Stimulated activated naive B cell treated with anti-CD40 and anti-IgM and Interleukin-4, amounts not matched to agents 10 μg/mL and 1 μg/mL and 100 μg/mL, for 72 hours (primary cell): ENCODE results near the gene ANKRD22.
"Not testable (repeated sequence)": the region's sequence is repeated elsewhere in the genome, so short reads cannot be mapped to it uniquely, and the experiment has no call there.

Experiments used
- ATAC-seq, 2 donors: fragments of 150-1000 bp; cut with Tn5 transposase; replicated peaks; 2 replicates each; pipeline ENCODE4 v1.10.0; 2021; ENCODE audit warnings: moderate library complexity in 1 of 2
- DNase-seq: peaks from one replicate; pipeline ENCODE4 v3.0.0; 2021
- H3K27ac Mint-ChIP-seq: one replicate; pipeline ENCODE4 v1.8.0; 2022; ENCODE audit warnings: mild to moderate bottlenecking, mixed read lengths
- H3K27me3 Mint-ChIP-seq, 2 donors: one replicate each; pipeline ENCODE4 v1.8.0; 2022; ENCODE audit warnings: mixed read lengths in 2 of 2
- H3K36me3 Mint-ChIP-seq, 2 donors: one replicate each; pipeline ENCODE4 v1.8.0; 2022; ENCODE audit warnings: mixed read lengths in 2 of 2, mild to moderate bottlenecking in 1 of 2
- H3K4me1 Mint-ChIP-seq, 2 donors: one replicate each; pipeline ENCODE4 v1.8.0; 2022; ENCODE audit warnings: mixed read lengths in 2 of 2, mild to moderate bottlenecking in 1 of 2
- H3K4me3 Mint-ChIP-seq, 2 donors: one replicate each; pipeline ENCODE4 v1.8.0; 2022; ENCODE audit warnings: mild to moderate bottlenecking in 2 of 2, mixed read lengths in 2 of 2, moderate library complexity in 1 of 2
- H3K9me3 Mint-ChIP-seq, 2 donors: one replicate each; pipeline ENCODE4 v1.8.0; 2022; ENCODE audit warnings: mixed read lengths in 2 of 2, mild to moderate bottlenecking in 1 of 2

The ANKRD22 gene

DNA sequence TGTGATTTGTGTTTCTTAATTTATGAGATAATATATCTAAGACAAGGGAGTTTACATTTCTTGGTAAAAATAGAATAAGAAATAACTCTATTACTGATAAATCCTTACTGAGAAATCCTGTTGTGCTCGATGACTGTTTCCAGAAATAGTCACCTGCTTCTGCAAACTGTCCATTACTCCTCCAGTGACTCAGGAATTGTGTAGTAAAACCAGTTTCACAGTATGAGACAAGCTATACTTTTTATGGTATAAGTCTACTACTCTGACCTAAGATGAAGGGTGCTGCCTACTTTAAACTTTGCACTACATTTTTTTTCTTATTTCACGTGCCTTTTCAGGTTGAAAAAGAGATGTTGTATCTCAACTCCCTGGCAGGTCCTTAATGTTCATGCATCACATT lies 6.8 kb upstream of the ANKRD22 start:
- no peaks in the 10 kb centered on the region for H3K36me3 Mint-ChIP-seq
- no peaks in the 10 kb centered on the region for H3K27me3 Mint-ChIP-seq
- ATAC-seq (no peak), DNase-seq (no peak)
- no peaks in the 10 kb centered on the region for H3K9me3 Mint-ChIP-seq
- no peak overlapping the region for H3K27ac Mint-ChIP-seq
- peaks cover 0 to under 1% of the 10 kb centered on the region in 2 donors for H3K4me1 Mint-ChIP-seq
- no peak overlapping the region for H3K4me3 Mint-ChIP-seq

DNA sequence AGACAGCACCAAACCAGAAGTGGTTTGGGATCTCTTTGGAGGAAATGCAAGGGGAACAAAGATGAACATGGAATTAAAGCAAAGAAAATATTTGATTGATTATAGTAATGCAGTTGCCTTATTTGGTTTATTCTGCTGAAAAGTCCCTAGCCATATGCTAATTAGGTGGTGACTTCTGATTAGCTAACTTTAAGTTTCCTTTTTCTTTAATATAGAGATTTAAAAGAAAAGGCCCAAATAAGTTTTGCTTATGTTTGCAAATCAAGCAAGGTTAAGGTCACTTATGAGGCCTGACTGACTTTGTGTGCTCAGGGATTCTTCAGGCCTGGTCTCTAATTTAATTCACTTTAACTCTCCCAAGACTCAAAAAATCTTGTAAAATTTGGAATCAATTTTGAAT lies 6.2 kb upstream of the ANKRD22 start:
- Mint-ChIP-seq H3K4me3 (no peak overlapping the region), H3K4me1 (peaks cover 0 to 5% of the 10 kb centered on the region in 2 donors), H3K27ac (no peak overlapping the region), H3K27me3 (no peaks in the 10 kb centered on the region), H3K36me3 (no peaks in the 10 kb centered on the region), H3K9me3 (no peaks in the 10 kb centered on the region)
- no peak for DNase-seq
- ATAC-seq = no peak

GRCh38 chr10:88854684-88855083 lies 3.0 kb upstream of the ANKRD22 start:
- no peak for DNase-seq
- Mint-ChIP-seq H3K27ac (no peak overlapping the region), H3K9me3 (no peaks in the 10 kb centered on the region), H3K4me1 (peaks cover 0 to 5% of the 10 kb centered on the region in 2 donors), H3K4me3 (no peak overlapping the region), H3K36me3 (no peaks in the 10 kb centered on the region), H3K27me3 (no peaks in the 10 kb centered on the region)
- ATAC-seq = no peak

DNA sequence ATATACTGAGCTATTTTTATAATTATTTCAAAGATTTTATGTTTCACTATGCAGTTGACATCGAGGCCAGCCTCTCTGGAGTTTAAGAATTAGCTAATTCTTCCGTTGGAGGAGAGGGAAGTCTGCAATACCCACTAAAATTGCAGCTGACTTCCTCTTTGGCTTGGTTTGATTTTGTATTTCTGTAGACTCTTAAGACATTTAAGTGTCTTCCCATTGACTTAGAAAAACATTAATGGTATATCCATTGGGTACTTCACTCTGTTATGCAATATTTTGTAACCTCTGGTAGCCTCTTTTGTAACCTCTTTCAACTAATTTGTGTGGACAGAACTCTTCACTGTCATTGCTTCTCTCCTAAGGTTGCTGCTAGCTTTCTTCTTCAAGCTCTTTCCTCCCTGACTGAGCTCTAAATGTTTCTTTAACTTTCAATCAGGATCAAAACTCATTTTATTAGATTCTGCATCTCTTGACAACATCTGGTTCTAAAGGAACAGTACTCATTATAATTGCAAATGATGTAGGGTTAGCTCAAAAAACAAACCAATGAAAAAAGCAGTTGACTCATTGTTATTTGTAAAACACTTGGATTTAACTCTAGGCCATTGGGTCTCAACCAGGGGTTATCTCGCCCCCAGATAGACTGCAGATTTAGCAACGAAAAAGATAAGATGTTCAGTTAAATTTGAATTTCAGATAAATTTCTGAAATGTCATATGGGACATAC lies 1.7 kb upstream of the ANKRD22 start:
- Mint-ChIP-seq H3K9me3 (no peaks in the 10 kb centered on the region), H3K4me3 (no peak overlapping the region), H3K27ac (no peak overlapping the region), H3K27me3 (no peaks in the 10 kb centered on the region), H3K4me1 (peaks cover 0 to 9% of the 10 kb centered on the region in 2 donors), H3K36me3 (no peaks in the 10 kb centered on the region)
- DNase-seq (no peak), ATAC-seq (no peak)

DNA sequence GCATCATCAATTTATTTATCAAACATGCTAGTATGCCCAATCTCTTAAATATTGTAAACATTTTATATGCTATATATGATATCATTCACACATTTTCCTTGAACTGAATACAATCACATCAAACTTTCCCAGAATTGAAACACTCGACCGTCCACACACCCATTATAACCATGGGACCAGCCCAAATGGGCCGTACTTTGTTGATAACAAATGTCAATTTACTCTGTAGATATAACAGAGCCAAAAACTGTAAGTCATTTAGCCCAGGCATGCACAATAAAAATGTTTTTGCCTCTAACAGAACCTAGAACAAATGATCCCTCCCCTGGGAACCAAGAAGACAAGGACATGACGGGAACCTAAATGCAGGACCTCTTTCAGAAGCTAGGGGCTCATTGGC lies 683 bp upstream of the ANKRD22 start:
- peaks cover 0 to 10% of the 10 kb centered on the region in 2 donors for H3K4me1 Mint-ChIP-seq
- H3K27me3 Mint-ChIP-seq = no peaks in the 10 kb centered on the region
- DNase-seq (no peak), ATAC-seq (no peak)
- no peak overlapping the region for H3K4me3 Mint-ChIP-seq
- no peaks in the 10 kb centered on the region for H3K9me3 Mint-ChIP-seq
- no peaks in the 10 kb centered on the region for H3K36me3 Mint-ChIP-seq
- H3K27ac Mint-ChIP-seq = no peak overlapping the region

- Mint-ChIP-seq H3K27ac (no peak overlapping the region), H3K9me3 (no peaks in the 10 kb centered on the region), H3K27me3 (no peaks in the 10 kb centered on the region), H3K4me3 (no peak overlapping the region), H3K4me1 (peaks cover 0 to 10% of the 10 kb centered on the region in 2 donors), H3K36me3 (no peaks in the 10 kb centered on the region)
- DNase-seq (no peak), ATAC-seq (no peak)
Measured at GRCh38 chr10:88850712-88851111, 932 bp downstream of the ANKRD22 start.

GRCh38 chr10:88849234-88849633 lies 2.4 kb downstream of the ANKRD22 start:
- Mint-ChIP-seq H3K4me3 (no peak overlapping the region), H3K27ac (no peak overlapping the region), H3K9me3 (no peaks in the 10 kb centered on the region), H3K4me1 (peaks cover 0 to 10% of the 10 kb centered on the region in 2 donors), H3K36me3 (no peaks in the 10 kb centered on the region), H3K27me3 (no peaks in the 10 kb centered on the region)
- DNase-seq = no peak
- ATAC-seq = no peak

DNA sequence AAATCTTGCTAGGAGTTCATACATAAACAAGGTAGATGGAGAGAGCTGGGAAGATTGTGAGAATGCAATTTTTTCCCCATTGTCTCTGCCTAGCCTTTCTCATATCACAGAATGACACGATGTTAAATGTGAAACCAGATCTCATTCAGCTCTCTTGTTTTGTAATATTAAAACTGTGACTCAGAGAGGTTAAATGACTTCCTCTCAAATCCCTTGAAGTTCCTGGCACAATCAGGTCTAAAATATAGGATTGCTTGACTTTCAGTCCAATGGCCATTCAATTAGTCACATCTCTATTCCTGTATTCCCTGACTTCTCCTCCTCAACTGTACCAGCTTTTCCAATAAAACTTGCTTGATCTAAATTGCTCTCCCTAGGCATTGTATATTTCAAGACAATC lies 3.1 kb downstream of the ANKRD22 start:
- H3K27ac Mint-ChIP-seq = no peak overlapping the region
- H3K9me3 Mint-ChIP-seq = no peaks in the 10 kb centered on the region
- H3K36me3 Mint-ChIP-seq = no peaks in the 10 kb centered on the region
- peaks cover 0 to 9% of the 10 kb centered on the region in 2 donors for H3K4me1 Mint-ChIP-seq
- DNase-seq = no peak
- no peaks in the 10 kb centered on the region for H3K27me3 Mint-ChIP-seq
- H3K4me3 Mint-ChIP-seq = no peak overlapping the region
- no peak for ATAC-seq

GRCh38 chr10:88843171-88843570 lies 8.5 kb downstream of the ANKRD22 start:
- no peak overlapping the region for H3K4me3 Mint-ChIP-seq
- ATAC-seq = no peak
- no peaks in the 10 kb centered on the region for H3K36me3 Mint-ChIP-seq
- no peak for DNase-seq
- H3K27ac Mint-ChIP-seq = no peak overlapping the region
- H3K9me3 Mint-ChIP-seq = no peaks in the 10 kb centered on the region
- H3K4me1 Mint-ChIP-seq = peaks cover 5% of the 10 kb centered on the region in 2 donors
- H3K27me3 Mint-ChIP-seq = no peaks in the 10 kb centered on the region

GRCh38 chr10:88841316-88842111 lies 10.1 kb downstream of the ANKRD22 start:
- H3K4me1 Mint-ChIP-seq = peaks cover 5% of the 10 kb centered on the region in 2 donors
- no peaks in the 10 kb centered on the region for H3K27me3 Mint-ChIP-seq
- H3K36me3 Mint-ChIP-seq = no peaks in the 10 kb centered on the region
- no peak overlapping the region for H3K4me3 Mint-ChIP-seq
- no peaks in the 10 kb centered on the region for H3K9me3 Mint-ChIP-seq
- H3K27ac Mint-ChIP-seq = no peak overlapping the region
- no peak for DNase-seq
- no peak for ATAC-seq

DNA sequence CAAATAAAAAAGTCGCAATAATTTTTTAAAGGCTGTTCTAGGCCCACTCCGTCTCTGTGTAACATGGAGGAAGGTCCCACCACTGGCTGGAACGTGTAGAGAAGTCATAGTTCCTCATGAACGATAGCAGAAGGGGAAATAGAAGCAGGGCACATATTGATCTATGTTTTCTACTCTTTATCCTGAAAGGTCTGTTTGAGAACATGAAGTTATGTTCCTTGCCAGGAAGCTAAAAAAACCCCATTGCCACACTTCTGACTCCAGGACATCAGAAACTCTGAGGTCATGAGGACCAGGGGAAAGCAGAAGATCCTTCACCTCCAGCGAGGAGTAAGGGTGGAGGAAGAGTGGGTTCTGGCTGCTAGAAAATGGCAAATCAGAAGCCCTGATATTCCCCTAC lies 10.8 kb downstream of the ANKRD22 start:
- Mint-ChIP-seq H3K27me3 (no peaks in the 10 kb centered on the region), H3K27ac (no peak overlapping the region), H3K9me3 (no peaks in the 10 kb centered on the region), H3K4me1 (peaks cover 5% of the 10 kb centered on the region in 2 donors), H3K36me3 (no peaks in the 10 kb centered on the region), H3K4me3 (no peak overlapping the region)
- DNase-seq = no peak
- ATAC-seq = no peak

DNA sequence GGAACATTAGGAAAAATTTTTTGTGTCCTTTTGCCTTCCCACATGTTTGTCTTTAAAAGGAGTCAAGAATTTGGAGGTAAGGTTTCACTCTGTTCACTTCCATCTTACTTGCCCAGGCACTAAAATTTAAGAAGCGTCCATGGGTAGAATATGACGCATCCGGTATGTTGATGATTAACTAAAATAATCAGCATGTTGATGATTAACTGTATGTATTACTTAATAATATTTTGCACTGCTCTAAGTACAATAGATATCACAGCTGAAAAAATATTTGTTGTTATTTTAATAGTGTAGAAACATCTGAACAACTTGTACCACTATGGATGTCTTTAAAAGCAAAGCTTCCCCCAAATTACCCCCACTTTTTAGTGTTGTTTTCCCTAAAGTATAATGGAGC lies 11.5 kb downstream of the ANKRD22 start:
- no peak overlapping the region for H3K4me3 Mint-ChIP-seq
- no peak for ATAC-seq
- no peaks in the 10 kb centered on the region for H3K36me3 Mint-ChIP-seq

DNA sequence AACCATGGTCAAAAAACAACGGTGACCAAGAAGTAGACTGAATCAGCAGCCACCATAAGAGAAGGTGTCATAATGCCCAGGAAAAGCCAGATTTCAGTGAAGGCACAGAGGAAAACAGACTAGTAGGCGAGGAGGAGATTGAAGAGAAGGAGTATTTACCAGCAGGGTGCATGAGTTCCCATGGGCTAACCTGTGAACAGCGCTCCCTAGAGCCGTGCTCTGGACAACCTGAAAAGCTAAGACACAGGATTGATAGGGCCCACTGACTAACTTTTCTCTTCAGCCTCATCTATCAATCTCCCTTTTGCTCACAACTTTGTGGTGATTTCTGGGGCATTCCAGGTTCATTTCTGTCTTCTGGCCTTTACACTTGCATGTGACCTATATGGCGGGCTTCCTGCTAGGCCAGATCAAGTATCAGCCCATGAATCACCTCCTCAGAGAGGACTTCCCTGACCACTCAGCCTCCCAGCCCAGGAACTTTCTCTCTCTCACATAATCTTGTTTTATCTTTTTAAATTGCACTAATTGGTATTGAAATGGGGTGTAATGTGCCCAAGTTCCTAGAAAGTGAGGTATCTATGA lies 12.8 kb downstream of the ANKRD22 start:
- Mint-ChIP-seq H3K36me3 (no peaks in the 10 kb centered on the region), H3K4me1 (peaks cover 5% of the 10 kb centered on the region in 2 donors), H3K4me3 (no peak overlapping the region), H3K27ac (no peak overlapping the region), H3K27me3 (no peaks in the 10 kb centered on the region), H3K9me3 (no peaks in the 10 kb centered on the region)
- DNase-seq (no peak), ATAC-seq (peak in 1 of 2 donors; percentile 15)

More for the DNA sequence above, 11.5 kb downstream of the ANKRD22 start:
- DNase-seq = no peak
- H3K27ac Mint-ChIP-seq = no peak overlapping the region
- H3K9me3 Mint-ChIP-seq = no peaks in the 10 kb centered on the region
- H3K4me1 Mint-ChIP-seq = peaks cover 5% of the 10 kb centered on the region in 2 donors
- no peaks in the 10 kb centered on the region for H3K27me3 Mint-ChIP-seq

DNA sequence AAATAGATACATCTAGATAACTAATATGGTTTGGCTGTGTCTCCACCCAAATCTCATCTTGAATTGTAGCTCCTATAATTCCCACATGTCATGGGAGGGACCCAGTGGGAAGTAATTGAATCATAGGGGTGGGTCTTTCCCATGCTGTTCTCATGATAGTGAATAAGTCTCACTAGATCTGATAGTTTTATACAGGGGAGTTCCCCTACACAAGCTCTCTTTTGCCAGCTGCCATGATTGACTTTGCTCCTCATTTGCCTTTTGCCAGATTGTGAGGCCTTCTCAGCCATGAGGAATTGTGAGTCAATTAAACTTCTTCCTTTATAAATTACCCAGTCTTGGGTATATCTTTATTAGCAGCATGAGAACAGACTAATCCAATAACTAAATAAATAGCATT lies 14.0 kb downstream of the ANKRD22 start:
- H3K36me3 Mint-ChIP-seq, H3K27me3 Mint-ChIP-seq, DNase-seq, H3K9me3 Mint-ChIP-seq, H3K4me1 Mint-ChIP-seq, ATAC-seq, H3K4me3 Mint-ChIP-seq, H3K27ac Mint-ChIP-seq: not testable (repeated sequence)

GRCh38 chr10:88835910-88836221 lies 15.8 kb downstream of the ANKRD22 start:
- no peaks in the 10 kb centered on the region for H3K9me3 Mint-ChIP-seq
- no peaks in the 10 kb centered on the region for H3K27me3 Mint-ChIP-seq
- no peaks in the 10 kb centered on the region for H3K36me3 Mint-ChIP-seq
- peaks cover 0 to 5% of the 10 kb centered on the region in 2 donors for H3K4me1 Mint-ChIP-seq
- H3K4me3 Mint-ChIP-seq = no peak overlapping the region
- no peak overlapping the region for H3K27ac Mint-ChIP-seq
- ATAC-seq = peak in 1 of 2 donors; percentile 15
- no peak for DNase-seq
